ENCODE results near the gene HERC2. TPM values are rescaled to one million over a fixed set of nuclear protein-coding genes. Genes with fewer than 3 reads are reported as not detected.

HERC2 gene
- total and polyA plus RNA-seq, 9 of the 15 experiments (the other 6 are each of a cell fraction or from before 2014, with no cell fraction given): 10.6 to 84.0 (median 42.6) TPM

DNA sequence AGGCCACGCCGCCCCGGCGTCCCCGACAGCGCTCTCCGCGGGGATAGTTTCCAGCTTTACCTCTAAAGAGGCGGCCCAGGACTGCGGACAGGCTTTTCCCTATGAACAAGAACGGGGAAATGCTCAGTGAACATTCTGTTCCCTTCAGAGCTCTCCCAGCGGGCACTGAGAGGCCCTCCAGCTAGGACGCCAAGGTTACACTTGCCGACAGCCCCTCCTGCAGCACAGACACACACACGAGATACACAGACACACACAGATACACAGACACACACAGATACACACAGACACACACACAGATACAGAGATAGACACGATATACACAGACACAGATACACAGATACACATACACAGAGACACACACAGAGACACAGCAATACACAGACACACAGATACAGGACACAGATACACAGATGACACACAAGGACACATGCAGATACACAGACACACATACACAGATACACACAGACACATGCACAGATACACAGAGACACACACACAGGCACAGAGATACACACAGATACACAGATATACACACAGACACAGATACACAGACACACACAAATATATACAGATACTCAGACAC lies 222.3 kb downstream of the HERC2 start (continued):
- TF ChIP-seq, protein P1, sequence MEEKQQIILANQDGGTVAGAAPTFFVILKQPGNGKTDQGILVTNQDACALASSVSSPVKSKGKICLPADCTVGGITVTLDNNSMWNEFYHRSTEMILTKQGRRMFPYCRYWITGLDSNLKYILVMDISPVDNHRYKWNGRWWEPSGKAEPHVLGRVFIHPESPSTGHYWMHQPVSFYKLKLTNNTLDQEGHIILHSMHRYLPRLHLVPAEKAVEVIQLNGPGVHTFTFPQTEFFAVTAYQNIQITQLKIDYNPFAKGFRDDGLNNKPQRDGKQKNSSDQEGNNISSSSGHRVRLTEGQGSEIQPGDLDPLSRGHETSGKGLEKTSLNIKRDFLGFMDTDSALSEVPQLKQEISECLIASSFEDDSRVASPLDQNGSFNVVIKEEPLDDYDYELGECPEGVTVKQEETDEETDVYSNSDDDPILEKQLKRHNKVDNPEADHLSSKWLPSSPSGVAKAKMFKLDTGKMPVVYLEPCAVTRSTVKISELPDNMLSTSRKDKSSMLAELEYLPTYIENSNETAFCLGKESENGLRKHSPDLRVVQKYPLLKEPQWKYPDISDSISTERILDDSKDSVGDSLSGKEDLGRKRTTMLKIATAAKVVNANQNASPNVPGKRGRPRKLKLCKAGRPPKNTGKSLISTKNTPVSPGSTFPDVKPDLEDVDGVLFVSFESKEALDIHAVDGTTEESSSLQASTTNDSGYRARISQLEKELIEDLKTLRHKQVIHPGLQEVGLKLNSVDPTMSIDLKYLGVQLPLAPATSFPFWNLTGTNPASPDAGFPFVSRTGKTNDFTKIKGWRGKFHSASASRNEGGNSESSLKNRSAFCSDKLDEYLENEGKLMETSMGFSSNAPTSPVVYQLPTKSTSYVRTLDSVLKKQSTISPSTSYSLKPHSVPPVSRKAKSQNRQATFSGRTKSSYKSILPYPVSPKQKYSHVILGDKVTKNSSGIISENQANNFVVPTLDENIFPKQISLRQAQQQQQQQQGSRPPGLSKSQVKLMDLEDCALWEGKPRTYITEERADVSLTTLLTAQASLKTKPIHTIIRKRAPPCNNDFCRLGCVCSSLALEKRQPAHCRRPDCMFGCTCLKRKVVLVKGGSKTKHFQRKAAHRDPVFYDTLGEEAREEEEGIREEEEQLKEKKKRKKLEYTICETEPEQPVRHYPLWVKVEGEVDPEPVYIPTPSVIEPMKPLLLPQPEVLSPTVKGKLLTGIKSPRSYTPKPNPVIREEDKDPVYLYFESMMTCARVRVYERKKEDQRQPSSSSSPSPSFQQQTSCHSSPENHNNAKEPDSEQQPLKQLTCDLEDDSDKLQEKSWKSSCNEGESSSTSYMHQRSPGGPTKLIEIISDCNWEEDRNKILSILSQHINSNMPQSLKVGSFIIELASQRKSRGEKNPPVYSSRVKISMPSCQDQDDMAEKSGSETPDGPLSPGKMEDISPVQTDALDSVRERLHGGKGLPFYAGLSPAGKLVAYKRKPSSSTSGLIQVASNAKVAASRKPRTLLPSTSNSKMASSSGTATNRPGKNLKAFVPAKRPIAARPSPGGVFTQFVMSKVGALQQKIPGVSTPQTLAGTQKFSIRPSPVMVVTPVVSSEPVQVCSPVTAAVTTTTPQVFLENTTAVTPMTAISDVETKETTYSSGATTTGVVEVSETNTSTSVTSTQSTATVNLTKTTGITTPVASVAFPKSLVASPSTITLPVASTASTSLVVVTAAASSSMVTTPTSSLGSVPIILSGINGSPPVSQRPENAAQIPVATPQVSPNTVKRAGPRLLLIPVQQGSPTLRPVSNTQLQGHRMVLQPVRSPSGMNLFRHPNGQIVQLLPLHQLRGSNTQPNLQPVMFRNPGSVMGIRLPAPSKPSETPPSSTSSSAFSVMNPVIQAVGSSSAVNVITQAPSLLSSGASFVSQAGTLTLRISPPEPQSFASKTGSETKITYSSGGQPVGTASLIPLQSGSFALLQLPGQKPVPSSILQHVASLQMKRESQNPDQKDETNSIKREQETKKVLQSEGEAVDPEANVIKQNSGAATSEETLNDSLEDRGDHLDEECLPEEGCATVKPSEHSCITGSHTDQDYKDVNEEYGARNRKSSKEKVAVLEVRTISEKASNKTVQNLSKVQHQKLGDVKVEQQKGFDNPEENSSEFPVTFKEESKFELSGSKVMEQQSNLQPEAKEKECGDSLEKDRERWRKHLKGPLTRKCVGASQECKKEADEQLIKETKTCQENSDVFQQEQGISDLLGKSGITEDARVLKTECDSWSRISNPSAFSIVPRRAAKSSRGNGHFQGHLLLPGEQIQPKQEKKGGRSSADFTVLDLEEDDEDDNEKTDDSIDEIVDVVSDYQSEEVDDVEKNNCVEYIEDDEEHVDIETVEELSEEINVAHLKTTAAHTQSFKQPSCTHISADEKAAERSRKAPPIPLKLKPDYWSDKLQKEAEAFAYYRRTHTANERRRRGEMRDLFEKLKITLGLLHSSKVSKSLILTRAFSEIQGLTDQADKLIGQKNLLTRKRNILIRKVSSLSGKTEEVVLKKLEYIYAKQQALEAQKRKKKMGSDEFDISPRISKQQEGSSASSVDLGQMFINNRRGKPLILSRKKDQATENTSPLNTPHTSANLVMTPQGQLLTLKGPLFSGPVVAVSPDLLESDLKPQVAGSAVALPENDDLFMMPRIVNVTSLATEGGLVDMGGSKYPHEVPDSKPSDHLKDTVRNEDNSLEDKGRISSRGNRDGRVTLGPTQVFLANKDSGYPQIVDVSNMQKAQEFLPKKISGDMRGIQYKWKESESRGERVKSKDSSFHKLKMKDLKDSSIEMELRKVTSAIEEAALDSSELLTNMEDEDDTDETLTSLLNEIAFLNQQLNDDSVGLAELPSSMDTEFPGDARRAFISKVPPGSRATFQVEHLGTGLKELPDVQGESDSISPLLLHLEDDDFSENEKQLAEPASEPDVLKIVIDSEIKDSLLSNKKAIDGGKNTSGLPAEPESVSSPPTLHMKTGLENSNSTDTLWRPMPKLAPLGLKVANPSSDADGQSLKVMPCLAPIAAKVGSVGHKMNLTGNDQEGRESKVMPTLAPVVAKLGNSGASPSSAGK (IDR thresholded peaks at IDR 0.05): no peak
- peak; percentile 27; the same call in 1 of the 2 replicates for TF ChIP-seq MIER1 (IDR thresholded peaks at IDR 0.05; ENCODE audit: low read depth)
- TF ChIP-seq MTA1 (IDR thresholded peaks at IDR 0.05; ENCODE audit: borderline replicate concordance): no peak
- TF ChIP-seq, protein P2, sequence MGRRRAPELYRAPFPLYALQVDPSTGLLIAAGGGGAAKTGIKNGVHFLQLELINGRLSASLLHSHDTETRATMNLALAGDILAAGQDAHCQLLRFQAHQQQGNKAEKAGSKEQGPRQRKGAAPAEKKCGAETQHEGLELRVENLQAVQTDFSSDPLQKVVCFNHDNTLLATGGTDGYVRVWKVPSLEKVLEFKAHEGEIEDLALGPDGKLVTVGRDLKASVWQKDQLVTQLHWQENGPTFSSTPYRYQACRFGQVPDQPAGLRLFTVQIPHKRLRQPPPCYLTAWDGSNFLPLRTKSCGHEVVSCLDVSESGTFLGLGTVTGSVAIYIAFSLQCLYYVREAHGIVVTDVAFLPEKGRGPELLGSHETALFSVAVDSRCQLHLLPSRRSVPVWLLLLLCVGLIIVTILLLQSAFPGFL (CRISPR knock-in tag; IDR thresholded peaks at IDR 0.05): no peak
- no peak for TF ChIP-seq ZNF561 (CRISPR knock-in tag; conservative IDR thresholded peaks at IDR 0.05)
- TF ChIP-seq, protein P3, sequence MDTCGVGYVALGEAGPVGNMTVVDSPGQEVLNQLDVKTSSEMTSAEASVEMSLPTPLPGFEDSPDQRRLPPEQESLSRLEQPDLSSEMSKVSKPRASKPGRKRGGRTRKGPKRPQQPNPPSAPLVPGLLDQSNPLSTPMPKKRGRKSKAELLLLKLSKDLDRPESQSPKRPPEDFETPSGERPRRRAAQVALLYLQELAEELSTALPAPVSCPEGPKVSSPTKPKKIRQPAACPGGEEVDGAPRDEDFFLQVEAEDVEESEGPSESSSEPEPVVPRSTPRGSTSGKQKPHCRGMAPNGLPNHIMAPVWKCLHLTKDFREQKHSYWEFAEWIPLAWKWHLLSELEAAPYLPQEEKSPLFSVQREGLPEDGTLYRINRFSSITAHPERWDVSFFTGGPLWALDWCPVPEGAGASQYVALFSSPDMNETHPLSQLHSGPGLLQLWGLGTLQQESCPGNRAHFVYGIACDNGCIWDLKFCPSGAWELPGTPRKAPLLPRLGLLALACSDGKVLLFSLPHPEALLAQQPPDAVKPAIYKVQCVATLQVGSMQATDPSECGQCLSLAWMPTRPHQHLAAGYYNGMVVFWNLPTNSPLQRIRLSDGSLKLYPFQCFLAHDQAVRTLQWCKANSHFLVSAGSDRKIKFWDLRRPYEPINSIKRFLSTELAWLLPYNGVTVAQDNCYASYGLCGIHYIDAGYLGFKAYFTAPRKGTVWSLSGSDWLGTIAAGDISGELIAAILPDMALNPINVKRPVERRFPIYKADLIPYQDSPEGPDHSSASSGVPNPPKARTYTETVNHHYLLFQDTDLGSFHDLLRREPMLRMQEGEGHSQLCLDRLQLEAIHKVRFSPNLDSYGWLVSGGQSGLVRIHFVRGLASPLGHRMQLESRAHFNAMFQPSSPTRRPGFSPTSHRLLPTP (IDR thresholded peaks at IDR 0.05; ENCODE audit: borderline replicate concordance, extremely low read depth, insufficient read length): no peak
- no peak for TF ChIP-seq ZSCAN29 (IDR thresholded peaks at IDR 0.05)
- no peak for TF ChIP-seq PCBP2 (IDR thresholded peaks at IDR 0.05; ENCODE audit: low read depth, low read length, poor library complexity, severe bottlenecking)
- no peak for TF ChIP-seq HMG20B (CRISPR knock-in tag; IDR thresholded peaks at IDR 0.05)
- TF ChIP-seq, protein P4, sequence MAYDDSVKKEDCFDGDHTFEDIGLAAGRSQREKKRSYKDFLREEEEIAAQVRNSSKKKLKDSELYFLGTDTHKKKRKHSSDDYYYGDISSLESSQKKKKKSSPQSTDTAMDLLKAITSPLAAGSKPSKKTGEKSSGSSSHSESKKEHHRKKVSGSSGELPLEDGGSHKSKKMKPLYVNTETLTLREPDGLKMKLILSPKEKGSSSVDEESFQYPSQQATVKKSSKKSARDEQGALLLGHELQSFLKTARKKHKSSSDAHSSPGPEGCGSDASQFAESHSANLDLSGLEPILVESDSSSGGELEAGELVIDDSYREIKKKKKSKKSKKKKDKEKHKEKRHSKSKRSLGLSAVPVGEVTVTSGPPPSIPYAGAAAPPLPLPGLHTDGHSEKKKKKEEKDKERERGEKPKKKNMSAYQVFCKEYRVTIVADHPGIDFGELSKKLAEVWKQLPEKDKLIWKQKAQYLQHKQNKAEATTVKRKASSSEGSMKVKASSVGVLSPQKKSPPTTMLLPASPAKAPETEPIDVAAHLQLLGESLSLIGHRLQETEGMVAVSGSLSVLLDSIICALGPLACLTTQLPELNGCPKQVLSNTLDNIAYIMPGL (CRISPR knock-in tag; IDR thresholded peaks at IDR 0.05): no peak
